Activated CD8-positive, alpha-beta memory T cell treated with anti-CD3 and anti-CD28 coated beads for 36 hours (primary cell): Measurements from ENCODE around the gene MTG1. TPM values are rescaled to one million over a fixed set of nuclear protein-coding genes. Genes with fewer than 3 reads are reported as not detected.
"Not testable (repeated sequence)": the region's sequence is repeated elsewhere in the genome, so short reads cannot be mapped to it uniquely, and the experiment has no call there.

Experiments used
- CTCF ChIA-PET: fragments of 350-600 bp; sonication (Branson Sonifier 250); formaldehyde crosslinking; loops from one replicate; lab custom pipeline; 2021; ENCODE audit warnings: antibody characterized with exemption; lab: Charles Lee
- POLR2A ChIA-PET: fragments of 350-600 bp; sonication (Branson Sonifier 250); formaldehyde crosslinking; loops from one replicate; lab custom pipeline; 2021; ENCODE audit warnings: antibody characterized with exemption; lab: Charles Lee
- total RNA-seq, 2 experiments: library from RNA; stranded (reverse); gene quantifications; one replicate each; pipeline ENCODE4 v1.2.3, GENCODE V29; 2021

Gene MTG1
- total RNA-seq, 2 experiments from 2014 or later: 54.2 to 54.7 TPM

GRCh38 chr10:133432789-133433188, 38.8 kb downstream of the MTG1 start:
- CTCF ChIA-PET, POLR2A ChIA-PET: not testable (repeated sequence)

DNA sequence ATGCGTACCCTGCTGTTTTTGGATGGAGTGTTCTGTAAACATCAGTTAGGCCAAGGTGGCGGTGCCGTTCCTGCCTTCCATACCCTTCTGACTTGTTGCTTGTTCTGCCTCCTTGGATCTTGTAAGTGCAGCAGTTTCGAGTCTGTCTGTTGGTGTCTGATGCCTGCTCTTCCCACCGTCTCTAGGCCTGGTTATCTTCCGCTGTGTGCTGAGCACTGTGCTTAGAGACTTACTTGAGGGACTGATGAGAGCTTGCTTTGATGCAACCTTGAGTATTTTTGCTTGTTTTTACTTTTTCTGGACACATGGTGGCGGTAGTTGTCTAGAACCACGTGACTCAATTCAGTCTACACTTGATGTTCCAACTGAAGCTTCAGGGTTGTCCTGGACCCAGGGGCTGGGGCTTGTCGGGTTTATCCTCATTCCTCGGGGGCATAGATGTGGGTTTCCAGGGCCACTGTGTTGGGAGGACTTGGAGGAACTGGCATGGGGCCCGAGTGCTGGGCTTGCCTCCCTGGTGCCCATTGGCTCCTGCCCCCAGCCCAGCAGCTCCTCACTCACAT, 44.8 kb downstream of the MTG1 start:
- POLR2A ChIA-PET: no interaction called here
- CTCF ChIA-PET: interaction anchor here (0.7 to 1.3 kb wide), 9 partner anchors 16 to 277 kb away, joined by 3 read pairs; no protein-coding TSS in a partner anchor

DNA sequence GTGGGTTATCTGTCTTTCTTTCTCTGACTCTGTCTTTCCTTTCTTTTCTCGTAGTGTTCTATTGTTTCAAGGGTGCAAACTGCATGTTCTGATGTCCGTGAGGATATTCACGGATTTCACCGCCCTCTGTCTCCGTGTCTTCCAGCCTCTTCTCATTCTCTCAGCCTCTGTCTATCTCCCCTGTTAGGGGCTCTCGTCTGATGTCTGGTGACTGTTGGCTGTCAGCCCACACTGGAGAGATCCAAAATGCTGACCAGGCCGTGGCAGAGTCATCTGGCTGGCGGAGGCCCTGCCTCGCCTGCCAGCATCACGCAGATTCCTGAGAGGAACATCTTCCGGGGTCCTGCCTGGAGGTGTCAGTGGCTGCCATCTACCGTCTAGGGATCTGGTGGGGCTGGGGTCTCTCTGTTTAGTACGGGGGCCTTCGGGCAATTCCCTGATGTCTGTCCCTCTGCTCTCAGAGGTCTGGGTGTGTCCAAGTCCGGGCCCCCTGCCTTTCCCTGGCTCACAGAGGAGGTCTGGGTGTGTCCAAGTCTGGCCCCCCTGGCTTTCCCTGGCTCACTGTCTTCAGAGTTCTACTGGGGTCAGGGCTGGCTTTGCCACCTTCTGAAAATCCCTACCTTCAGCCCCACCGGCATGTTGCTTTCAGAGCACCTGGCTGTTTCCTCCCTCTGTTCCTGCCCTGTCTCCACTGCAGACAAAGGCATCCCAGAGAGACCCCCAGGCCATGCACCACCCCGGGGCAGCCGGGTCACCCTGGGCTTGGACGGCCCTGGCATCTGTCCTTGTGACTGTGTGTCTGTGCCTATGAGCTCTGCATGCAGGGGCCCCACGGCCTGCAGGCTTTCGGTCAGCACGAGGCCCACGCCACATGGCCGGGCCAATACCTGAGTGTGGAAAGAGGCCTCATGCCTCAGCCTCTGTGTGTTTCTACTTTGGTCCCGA, 45.8 kb downstream of the MTG1 start:
- ChIA-PET POLR2A (no interaction called here), CTCF (interaction anchor here (0.7 to 1.1 kb wide), 3 partner anchors 27 to 95 kb away, joined by 3 read pairs; no protein-coding TSS in a partner anchor)

GRCh38 chr10:133440633-133441285, 46.8 kb downstream of the MTG1 start:
- ChIA-PET POLR2A (no interaction called here), CTCF (no interaction called here)

DNA sequence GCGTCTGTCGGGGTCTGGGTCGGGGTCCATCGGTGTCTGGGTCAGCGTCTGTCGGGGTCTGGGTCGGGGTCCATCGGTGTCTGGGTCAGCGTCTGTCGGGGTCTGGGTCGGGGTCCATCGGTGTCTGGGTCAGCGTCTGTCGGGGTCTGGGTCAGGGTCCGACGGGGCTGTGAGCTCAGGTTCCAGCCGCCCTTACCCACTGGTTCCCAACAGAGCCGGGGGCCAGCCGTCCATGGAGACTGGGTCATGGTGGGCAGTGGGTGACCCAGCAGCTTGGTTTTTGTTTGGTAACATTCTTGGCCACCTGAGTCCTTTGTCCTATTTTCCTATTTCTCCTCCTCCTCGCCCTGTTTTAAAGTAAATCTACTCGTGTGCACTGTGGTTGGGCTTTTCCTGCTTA, 47.4 kb downstream of the MTG1 start:
- CTCF ChIA-PET: interaction anchor here (0.8 kb wide), 1 partner anchor 168 kb away, joined by 3 read pairs; no protein-coding TSS in a partner anchor
- POLR2A ChIA-PET: not testable (repeated sequence)

GRCh38 chr10:133441780-133442179, 47.8 kb downstream of the MTG1 start:
- ChIA-PET POLR2A (no interaction called here), CTCF (interaction anchor here (0.8 kb wide), 1 partner anchor 167 kb away, joined by 3 read pairs; no protein-coding TSS in a partner anchor)

DNA sequence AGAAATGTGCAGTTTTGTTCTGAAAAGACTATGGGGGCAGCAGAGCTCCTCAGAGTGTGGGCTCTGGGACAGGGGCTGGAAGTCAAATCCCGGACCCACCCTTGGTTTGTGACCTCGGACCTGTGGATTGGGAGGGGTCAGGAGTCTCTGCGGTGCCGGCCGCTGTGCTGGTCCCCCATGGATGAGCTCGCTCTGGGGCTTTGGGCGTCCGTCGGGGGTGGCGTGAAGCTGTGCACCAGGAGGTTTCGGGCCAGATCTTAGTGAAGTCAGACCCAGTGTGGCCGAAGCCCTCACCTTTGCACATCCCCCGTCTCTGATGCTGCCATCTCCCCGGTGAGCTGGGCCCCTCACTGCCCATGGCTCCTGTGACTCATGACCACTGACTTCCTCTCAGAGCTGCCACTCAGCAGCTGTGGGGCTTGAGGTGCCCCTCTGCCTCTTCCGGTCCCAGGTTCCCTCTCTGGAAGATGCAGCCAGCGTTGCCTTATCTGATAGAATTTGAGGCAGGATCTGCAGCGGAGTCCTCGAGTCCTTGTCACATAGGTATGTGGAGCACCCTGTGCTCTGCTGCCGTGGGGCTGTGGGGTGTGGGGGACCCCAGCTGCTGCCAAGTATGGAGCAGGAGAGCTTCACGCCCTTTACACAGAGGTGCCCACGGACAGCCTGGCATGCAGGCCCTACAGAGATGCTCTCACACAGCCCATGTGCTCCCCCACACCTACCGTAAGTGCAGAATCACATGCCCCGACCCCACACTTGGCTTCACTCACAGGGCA, 48.4 kb downstream of the MTG1 start:
- ChIA-PET POLR2A (no interaction called here), CTCF (interaction anchor here (0.8 kb wide), 1 partner anchor 167 kb away, joined by 3 read pairs; no protein-coding TSS in a partner anchor)

DNA sequence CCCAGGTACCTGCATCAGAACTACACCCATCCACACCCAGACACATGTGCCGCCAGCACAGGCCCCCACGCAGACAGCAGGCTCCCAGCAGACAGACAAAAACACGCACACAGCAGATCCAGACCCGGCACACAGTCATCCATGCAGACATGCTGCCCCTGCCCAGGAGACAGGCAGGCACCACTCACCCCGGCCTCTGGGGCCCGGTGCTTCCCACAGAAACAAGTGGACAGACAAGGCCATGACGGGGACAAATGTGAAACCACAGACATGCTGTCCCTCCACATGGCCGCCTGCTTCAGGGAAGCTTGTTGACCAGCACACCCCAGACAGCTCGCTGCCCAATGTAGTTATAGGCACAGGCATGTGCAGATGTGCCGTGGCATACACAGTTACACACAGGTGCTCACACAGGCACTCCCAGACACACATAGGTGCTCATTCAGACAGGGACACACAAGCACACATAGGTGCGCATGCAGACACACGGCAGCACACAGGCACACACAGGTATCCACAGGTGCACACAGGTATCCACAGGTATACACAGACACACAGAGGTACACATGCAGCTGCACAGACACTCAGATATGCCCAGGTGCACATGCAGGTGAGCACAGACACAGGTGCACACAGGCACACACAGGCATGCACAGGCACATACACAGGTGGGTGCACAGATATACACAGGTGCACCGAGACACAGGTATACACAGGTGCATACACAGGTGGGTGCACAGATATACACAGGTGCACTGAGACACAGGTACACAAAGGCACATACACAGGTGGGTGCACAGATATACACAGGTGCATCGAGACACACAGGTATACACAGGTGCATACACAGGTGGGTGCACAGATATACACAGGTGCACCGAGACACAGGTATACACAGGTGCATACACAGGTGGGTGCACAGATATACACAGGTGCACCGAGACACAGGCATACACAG, 49.3 kb downstream of the MTG1 start:
- ChIA-PET POLR2A (no interaction called here), CTCF (no interaction called here)

DNA sequence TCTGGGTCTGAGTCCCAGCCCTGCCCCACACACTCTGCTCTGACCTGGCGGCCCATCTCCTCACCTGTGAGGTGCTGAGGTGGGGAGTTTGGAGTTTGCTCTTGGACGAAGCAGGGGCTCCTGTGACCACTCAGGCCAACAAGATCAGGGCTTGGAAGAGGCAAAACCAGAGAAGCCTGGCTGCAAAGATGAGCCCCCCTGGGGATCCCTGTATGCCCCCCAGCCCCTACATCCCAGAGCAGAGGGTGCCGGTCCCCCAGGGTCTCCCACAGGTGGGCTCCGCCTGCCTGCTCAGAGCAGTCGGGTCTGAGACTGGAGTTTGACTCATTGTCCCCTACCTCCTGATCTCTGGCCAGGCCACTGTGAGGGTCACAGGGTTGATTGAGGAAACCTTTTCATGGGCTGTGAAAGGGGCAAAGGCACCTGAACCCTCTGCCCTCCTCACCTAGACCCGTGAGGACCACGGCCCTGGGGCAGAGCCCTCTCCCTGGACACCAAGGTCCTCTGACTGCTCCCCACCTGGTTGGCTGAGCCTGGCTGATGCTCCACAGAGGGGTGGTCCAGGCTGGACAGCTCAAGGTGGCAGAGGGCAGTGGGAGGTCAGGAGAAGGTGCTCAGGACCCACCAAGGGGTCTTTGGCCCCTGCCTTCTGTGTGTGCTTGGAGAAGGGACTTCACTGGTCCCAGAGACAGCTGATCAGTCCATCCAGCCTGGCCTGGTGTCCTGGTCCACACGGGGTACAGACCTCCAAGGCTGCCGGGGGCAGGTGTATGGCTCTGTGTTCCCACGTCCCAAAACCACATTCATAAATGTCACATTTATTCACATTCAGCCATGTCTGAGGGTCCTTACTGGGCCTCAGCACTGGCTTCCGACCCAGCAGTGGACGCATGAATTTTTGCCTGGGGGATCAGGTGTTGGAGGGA, 50.6 kb downstream of the MTG1 start:
- POLR2A ChIA-PET: no interaction called here
- CTCF ChIA-PET: no interaction called here

GRCh38 chr10:133445268-133445732, 51.3 kb downstream of the MTG1 start:
- POLR2A ChIA-PET: no interaction called here
- CTCF ChIA-PET: no interaction called here

GRCh38 chr10:133445751-133446708, 52.1 kb downstream of the MTG1 start:
- POLR2A ChIA-PET: no interaction called here
- CTCF ChIA-PET: no interaction called here

GRCh38 chr10:133446979-133447378, 53.0 kb downstream of the MTG1 start:
- CTCF ChIA-PET: no interaction called here
- POLR2A ChIA-PET: no interaction called here

DNA sequence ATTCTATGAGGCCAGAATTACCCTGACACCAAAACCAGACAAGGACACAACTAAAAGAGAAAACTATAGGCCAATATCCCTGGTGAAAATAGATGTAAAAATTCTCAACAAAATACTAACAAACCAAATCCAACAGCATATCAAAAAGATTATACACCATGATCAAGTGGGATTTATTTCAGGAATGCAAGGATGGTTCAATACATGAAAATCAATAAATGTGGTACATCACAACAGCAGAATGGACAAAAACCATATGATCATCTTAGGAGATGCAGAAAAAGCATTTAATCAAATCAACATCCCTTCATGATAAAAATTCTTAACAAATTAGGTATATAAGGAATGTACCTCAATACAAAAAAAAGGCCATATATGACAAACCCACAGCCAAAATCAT, 54.2 kb downstream of the MTG1 start:
- ChIA-PET CTCF (no interaction called here), POLR2A (no interaction called here)

DNA sequence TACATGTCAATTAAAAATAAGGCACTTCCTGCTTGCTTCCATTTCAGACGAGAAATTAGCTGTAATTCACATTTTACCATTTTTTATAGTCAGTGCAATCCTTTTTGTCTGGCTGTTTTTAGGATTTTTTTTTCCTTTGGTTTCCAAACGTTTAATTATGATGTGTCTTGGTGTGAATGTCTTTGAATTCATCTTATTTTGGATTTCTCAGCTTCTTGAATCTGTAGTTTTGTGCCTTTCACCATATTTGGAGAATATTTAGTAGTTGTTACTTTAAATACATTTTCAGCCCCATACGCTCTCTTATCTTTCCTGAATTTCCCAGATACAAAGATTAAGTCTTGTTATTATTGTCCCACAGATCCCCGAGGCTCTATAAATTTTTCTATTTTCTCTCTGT, 57.4 kb downstream of the MTG1 start:
- CTCF ChIA-PET: interaction anchor here (0.7 kb wide), 1 partner anchor 38 kb away, joined by 3 read pairs; no protein-coding TSS in a partner anchor
- POLR2A ChIA-PET: no interaction called here

GRCh38 chr10:133452453-133452852, 58.5 kb downstream of the MTG1 start:
- CTCF ChIA-PET: no interaction called here

More at GRCh38 chr10:133452453-133452852, 58.5 kb downstream of the MTG1 start:
- POLR2A ChIA-PET: no interaction called here
